WI38 (cell line): ENCODE data around the gene CWF19L1.
"Not testable (repeated sequence)": the region's sequence is repeated elsewhere in the genome, so short reads cannot be mapped to it uniquely, and the experiment has no call there.

Source experiments
- H3K4me3 ChIP-seq: 2 replicates; pipeline ENCODE4 v1.5.1; 2011; ENCODE audit warnings: low read depth, mild to moderate bottlenecking, control low read depth, low read length
- TF ChIP-seq, protein P1 (sequence below): IDR thresholded peaks from 2 replicates; pipeline ENCODE4 v1.5.1; 2012; ENCODE audit warnings: low read depth, mild to moderate bottlenecking, control low read depth, low read length

The CWF19L1 gene

DNA sequence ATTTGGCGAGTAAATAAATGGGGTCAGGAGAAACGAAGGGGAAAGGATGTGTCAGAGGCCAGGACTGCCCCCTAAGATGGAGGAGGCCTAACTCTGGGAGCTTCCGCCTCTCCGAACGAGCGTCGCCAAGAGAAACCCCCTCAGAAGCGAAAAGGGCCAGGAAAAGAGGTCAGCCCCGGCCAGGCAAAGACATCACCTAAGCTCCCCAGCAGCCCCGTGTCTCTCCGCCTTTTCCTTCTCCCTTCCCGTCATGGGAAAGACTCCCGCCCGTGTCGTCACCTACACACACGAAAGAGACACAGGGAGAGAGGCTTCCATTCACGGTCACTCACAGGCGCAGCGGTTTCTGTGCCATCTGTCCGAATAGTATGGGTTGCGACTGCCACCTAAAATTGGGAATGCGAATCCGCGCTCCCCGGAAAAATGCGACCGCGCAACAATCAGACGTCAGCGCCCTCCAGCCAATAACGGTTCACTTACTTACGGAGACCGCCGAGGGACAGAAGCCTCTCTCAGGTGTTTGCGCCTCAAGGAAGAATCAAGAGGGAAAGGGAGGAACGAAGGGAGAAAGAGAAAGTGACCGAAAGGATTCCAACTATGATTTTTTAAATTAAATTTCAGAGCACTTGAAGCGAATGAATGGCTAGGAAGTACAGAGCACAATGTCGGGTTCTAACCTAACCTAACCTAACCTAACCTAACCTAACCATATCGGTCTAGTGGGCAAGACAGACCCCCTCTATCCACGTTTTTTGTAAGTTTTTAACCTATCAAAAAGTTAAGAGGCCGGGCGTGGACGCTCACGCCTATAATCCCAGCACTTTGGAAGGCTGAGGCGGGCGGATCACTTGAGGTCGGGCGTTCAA, at the start of gene CWF19L1:
Gene CWF19L1 (minus strand): TSS at position 400 of the 866 bp plus-strand sequence. CDS start 45 bp downstream, at position 355.
- H3K4me3 ChIP-seq = peak within 1 kb of the TSS; percentile 100
- TF ChIP-seq, protein P1, sequence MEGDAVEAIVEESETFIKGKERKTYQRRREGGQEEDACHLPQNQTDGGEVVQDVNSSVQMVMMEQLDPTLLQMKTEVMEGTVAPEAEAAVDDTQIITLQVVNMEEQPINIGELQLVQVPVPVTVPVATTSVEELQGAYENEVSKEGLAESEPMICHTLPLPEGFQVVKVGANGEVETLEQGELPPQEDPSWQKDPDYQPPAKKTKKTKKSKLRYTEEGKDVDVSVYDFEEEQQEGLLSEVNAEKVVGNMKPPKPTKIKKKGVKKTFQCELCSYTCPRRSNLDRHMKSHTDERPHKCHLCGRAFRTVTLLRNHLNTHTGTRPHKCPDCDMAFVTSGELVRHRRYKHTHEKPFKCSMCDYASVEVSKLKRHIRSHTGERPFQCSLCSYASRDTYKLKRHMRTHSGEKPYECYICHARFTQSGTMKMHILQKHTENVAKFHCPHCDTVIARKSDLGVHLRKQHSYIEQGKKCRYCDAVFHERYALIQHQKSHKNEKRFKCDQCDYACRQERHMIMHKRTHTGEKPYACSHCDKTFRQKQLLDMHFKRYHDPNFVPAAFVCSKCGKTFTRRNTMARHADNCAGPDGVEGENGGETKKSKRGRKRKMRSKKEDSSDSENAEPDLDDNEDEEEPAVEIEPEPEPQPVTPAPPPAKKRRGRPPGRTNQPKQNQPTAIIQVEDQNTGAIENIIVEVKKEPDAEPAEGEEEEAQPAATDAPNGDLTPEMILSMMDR = no peak

DNA sequence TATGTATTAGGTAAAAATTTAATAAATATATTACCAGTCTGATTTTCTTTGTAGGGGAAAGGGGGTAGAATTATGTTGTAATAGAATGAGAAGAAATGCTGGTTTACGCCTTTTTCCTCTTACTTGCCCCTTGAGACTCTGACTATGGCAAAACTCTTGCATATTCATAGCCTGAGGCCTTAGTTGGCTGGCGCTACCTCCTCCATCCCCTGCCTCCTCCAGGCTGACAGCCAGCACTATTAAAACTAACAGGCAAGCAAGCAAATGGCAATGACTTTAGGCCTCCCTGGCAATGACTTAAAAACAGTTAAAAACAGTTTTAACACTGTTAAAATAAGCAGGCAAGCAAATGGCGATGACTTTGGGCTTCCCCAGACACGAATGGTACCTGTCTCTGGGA, 48.2 kb upstream of the CWF19L1 start:
- TF ChIP-seq, protein P1 = no peak
- no peak overlapping the region for H3K4me3 ChIP-seq

DNA sequence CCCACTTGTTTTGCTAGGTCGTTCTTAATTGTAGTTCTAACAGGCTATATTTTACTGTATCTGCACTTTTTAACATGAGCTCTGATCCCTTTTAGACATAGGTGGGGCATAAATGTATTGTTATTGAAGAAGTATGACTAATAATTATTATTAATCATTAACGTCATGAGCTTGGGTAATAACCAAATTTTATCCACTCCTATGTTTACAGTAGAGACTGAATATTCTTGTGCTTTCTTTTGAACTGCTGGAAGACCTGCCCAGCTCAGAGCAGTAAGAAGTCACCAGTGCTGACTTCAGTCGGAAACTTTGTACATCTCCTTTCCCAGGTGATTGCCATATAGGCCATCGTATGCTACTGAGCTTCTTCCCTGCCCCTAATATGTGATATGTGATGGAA, 43.9 kb upstream of the CWF19L1 start:
- TF ChIP-seq, protein P1 = no peak
- H3K4me3 ChIP-seq = no peak overlapping the region

DNA sequence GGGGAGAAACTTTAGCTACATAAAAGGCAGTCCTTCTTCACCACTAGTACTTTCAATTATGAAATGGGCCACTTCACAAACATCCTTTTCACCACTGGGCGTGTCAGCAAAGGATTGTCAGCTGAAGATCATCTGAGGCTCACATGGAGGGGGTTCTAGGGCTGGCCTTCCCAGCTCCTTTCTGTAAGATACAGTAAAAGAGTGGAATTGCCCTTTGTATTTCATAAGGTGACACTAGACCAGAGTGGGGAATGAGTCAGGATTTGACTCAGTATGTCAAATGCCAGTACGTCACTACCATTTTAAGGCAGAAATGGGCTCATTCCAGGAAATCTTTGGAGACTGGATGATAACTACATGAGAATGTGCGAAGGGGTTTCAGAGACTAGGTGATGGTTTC, 40.2 kb upstream of the CWF19L1 start:
- TF ChIP-seq, protein P1 = no peak
- no peak overlapping the region for H3K4me3 ChIP-seq

DNA sequence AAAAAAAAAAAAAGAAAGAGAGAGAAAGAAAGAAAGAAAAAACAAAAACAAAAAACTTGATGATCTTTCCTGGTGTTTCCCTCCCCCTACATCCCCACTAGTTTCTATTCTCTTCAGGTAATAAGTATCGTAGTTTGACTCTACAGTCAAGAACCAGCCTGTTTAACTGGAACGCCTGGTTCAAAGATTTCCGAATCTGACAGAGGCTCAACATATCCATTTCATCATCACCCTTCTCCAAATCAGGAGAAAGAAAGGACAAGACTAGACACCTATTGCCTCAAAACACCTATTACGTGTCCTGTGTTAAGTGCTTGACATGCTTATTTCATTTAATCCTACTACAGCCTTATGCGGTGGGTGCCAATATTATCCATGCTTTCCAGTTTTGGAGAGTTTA, 39.4 kb upstream of the CWF19L1 start:
- H3K4me3 ChIP-seq = no peak overlapping the region
- TF ChIP-seq, protein P1 = no peak

DNA sequence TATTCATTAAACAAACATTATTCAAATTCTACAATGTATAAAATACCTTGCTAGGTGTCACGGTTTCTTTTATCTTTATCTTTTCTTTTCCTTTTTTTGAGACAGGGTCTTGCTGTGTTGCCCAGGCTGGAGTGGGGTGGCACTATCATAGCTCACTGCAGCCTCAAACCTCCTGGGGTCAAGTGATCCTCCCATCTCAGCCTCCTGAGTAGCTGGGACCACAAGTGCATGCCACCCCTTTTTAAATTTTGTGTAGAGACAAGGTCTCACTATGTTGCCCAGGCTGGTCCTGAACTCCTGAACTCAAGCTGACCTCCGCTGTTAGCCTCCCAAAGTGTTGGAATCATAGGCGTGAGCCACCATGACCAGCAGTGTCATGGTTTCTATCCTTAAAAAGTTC, 37.0 kb upstream of the CWF19L1 start:
- TF ChIP-seq, protein P1 = no peak
- no peak overlapping the region for H3K4me3 ChIP-seq

DNA sequence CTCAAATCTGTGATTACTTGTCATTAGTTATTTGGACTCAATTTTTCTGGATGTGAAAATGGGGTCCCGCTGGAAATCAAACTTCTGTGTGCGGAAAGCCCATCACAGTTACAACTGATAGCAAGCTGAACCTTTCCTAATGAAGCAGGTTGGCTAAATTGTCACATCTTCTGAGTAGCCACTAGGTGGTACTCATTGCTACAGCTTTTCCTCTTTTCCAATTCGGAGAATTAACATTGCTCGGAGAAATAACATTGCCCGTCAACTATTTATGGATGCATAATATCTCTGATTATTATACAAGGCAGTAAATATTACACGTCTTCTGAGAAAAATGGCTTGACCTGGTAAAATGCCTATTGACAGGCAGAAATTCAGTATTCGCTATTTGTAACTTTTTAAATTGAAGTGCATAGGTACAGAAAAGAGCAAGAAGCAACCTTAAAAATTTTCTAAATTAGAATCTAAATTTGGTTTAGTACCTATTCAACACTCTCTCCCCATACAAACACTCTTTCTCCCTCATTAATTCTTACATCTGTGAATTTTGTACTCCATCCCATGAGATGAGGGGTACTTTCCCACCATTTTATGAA, 36.4 kb upstream of the CWF19L1 start:
- H3K4me3 ChIP-seq = no peak overlapping the region
- TF ChIP-seq, protein P1 = peak; percentile 45; the same call in 1 of the 2 replicates

DNA sequence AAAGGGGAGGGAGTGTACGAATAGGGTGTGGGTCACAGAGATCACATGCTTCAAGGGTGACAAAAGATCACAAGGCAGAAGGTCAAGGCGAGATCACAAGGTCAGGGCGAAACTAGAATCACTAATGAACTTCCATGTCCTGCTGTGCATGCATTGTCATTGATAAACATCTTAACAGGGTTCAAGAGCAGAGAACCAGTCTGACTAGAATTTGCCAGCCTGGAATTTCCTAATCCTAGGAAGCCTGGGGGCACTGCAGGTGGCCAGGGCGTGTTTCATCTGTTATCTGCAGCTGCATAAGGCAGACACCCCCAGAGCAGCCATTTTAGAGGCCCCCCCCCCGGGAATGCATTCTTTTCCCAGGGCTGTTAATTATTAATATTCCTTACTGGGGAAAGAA, 33.7 kb upstream of the CWF19L1 start:
- H3K4me3 ChIP-seq = not testable (repeated sequence)
